ENCODE data around the gene MCM10. TPM values are rescaled to one million over a fixed set of nuclear protein-coding genes. Genes with fewer than 3 reads are reported as not detected.

Gene MCM10
- total and polyA plus RNA-seq, 9 of the 15 experiments (the other 6 are each of a cell fraction or from before 2014, with no cell fraction given) = 10.4 to 68.1 (median 48.0) TPM

DNA sequence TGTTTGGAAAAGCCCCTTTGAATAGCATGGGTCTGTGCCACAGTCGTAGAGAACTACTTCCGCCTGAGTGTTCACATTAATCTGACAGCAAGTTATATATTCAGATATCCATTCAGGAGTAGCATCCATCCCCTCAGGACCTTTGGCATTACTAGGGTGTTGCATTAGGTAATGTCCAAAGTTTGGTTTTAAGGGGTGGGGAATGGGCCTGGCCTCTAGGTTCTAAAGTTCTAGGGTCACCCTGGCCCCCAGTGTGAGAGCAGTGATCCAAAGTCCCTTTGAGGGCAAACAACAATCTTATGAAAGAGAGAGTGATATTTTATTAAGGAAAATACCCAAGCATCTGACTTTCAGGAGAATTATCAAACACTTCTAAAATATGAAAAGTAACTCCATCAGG, 12.3 kb downstream of the MCM10 start (continued):
- TF ChIP-seq GATA2 (CRISPR knock-in tag; IDR thresholded peaks at IDR 0.05) (no peak), KLF16 (IDR thresholded peaks at IDR 0.05) (no peak), ZNF134 (CRISPR knock-in tag; conservative IDR thresholded peaks at IDR 0.05) (no peak), HOXB6 (CRISPR knock-in tag; IDR thresholded peaks at IDR 0.05; ENCODE audit: borderline replicate concordance) (no peak)

DNA sequence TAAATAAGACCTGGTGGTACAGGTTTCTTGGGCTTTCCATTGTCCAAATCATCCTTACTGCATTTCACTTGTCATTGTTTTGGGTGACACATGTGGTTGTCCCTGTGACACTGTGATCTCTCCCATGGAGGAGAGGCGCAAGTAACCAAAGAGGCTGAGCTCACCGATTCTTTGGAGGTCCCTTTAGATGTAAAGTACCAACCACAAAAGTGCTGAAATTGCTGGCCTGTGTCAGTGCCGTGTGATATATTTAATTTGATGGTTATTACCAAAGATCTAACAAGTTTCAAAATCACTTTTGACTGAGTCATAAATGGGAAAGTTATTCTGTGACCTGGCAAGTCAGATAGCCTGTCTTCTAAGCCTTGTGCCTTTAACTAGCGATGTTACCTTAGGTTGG, 19.4 kb downstream of the MCM10 start:
- Histone ChIP-seq H2AFZ (ENCODE audit: low read depth, low read length) (no peak overlapping the region), H3K4me3 (no peak overlapping the region), H4K20me1 (replicated peaks; ENCODE audit: control insufficient read depth, insufficient read depth, low read length) (no peaks in the 10 kb centered on the region), H3K4me1 (replicated peaks in 1 of 2; ENCODE audit: control insufficient read depth in 2 of 2, insufficient read depth in 2 of 2, low read length in 2 of 2) (no peaks in the 10 kb centered on the region), H3K9ac (ENCODE audit: insufficient read depth in 1 of 2, low read depth in 2 of 2, low read length in 2 of 2) (no peak overlapping the region), H3K79me2 (ENCODE audit: control insufficient read depth, insufficient read depth, low read length) (no peaks in the 10 kb centered on the region), H3K36me3 (ENCODE audit: control insufficient read depth, insufficient read depth, low read length) (peaks cover 96% of the 10 kb centered on the region), H3K27ac (ENCODE audit: extremely low read depth, low read depth, low read length) (no peak overlapping the region), H3K9me1 (ENCODE audit: control insufficient read depth, insufficient read depth, low read length) (no peaks in the 10 kb centered on the region), H3K27me3 (ENCODE audit: control insufficient read depth in 2 of 2, insufficient read depth in 2 of 2, low read length in 2 of 2) (no peaks in the 10 kb centered on the region), H3K9me3 (replicated peaks; ENCODE audit: control insufficient read depth, insufficient read depth, low read depth, low read length) (no peaks in the 10 kb centered on the region), H3K4me2 (ENCODE audit: insufficient read depth, low read length) (no peak overlapping the region)
- intact Hi-C loops (cut with micrococcal nuclease) (no loop called here), in situ Hi-C loops (cut with MboI) (no loop called here)
- DNase-seq (ENCODE audit: extremely low read depth in 1 of 4, low spot score in 3 of 4) = no peak
- peak; percentile 37 for FAIRE-seq
- ChIA-PET POLR2A (no interaction called here), CTCF (ENCODE audit: low intra/inter-chr PET ratio) (no interaction called here)
- no TSS peak for BruUV-seq (replicated peaks)
- TF ChIP-seq LEF1 (IDR thresholded peaks at IDR 0.05) = no peak
- no peak for TF ChIP-seq VEZF1 (CRISPR knock-in tag; IDR thresholded peaks at IDR 0.05)
- TF ChIP-seq CBFB (CRISPR knock-in tag; IDR thresholded peaks at IDR 0.05) = no peak
- no peak for TF ChIP-seq RBFOX2 (IDR thresholded peaks at IDR 0.05; ENCODE audit: low read depth, low read length)
- no peak for TF ChIP-seq DACH1 (IDR thresholded peaks at IDR 0.05; ENCODE audit: partially characterized antibody)
- 100% methylated on average over 3 of the region's 4 CpGs for WGBS (ENCODE audit: insufficient coverage, low coverage, missing lambda C conversion rate)
- ATAC-seq = no peak

All from K562 (cell line).